Airway epithelial cell (primary cell): ENCODE measurements around the gene CCR4. TPM values are rescaled to one million over a fixed set of nuclear protein-coding genes. Genes with fewer than 3 reads are reported as not detected.

Experiments
- total RNA-seq: library from RNA; depleted of rRNA; stranded (reverse); fragments of >200 nt; gene quantifications from 2 replicates; pipeline ENCODE4 v1.2.3, GENCODE V29; 2015

The CCR4 gene
- not detected in 2 replicates for total RNA-seq

DNA sequence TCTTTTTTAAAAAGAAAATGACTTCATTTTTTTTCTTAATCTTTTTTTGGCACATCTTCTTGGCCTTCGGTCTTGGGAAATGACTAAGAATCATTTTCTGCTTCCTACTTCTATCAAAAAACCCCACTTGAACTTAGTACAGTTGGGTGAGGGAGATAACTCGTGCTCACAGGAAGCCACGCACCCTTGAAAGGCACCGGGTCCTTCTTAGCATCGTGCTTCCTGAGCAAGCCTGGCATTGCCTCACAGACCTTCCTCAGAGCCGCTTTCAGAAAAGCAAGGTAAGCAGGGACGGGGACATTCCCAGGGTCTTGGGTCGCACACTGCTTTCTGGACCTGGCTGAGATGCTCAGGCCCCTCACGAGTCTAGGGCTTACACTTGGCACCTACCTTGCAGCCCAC is at the start of gene CCR4:
TSS of gene CCR4 (plus strand) at position 235 of the 402 bp plus-strand sequence. CDS start 1,779 bp downstream, outside the sequence.

Other genes with a start within 250 kb of the CCR4 start
- not detected in 2 replicates for gene TRIM71, start 133.6 kb upstream of the CCR4 start, total RNA-seq
- gene GLB1, start 145.5 kb downstream of the CCR4 start, total RNA-seq, result 58.8 and 79.3 TPM in 2 replicates
- 4.2 and 5.1 TPM in 2 replicates for gene TMPPE, start 145.5 kb downstream of the CCR4 start, total RNA-seq
- gene CRTAP, start 162.4 kb downstream of the CCR4 start, total RNA-seq, result 110 and 145 TPM in 2 replicates